Peyer's patch (tissue), 4 donors: ENCODE data around the gene ZHX3. TPM values are rescaled to one million over a fixed set of nuclear protein-coding genes. Genes with fewer than 3 reads are reported as not detected.

Source experiments
- DNase-seq, 3 donors: peaks; one replicate each; pipeline ENCODE4 v3.0.0-alpha.2; 2017 to 2019
- H3K27ac ChIP-seq, 4 donors: fragments of 200-600 bp; sonication (generic); one replicate each; pipeline ENCODE4 v1.5.1; 2016 to 2019
- H3K27me3 ChIP-seq, 2 donors: fragments of 200-600 bp; sonication (generic); one replicate each; pipeline ENCODE4 v1.5.1; 2019
- H3K36me3 ChIP-seq, 3 donors: fragments of 200-600 bp; sonication (generic); one replicate each; pipeline ENCODE4 v1.5.1; 2016 to 2019
- H3K4me1 ChIP-seq, 4 donors: fragments of 200-600 bp; sonication (generic); one replicate each; pipeline ENCODE4 v1.5.1; 2016 to 2019
- H3K4me3 ChIP-seq, 4 donors: fragments of 200-600 bp; sonication (generic); 1 replicate in 3 of 4; 2 replicates in 1 of 4; pipeline ENCODE4 v1.5.1; 2016 to 2019; ENCODE audit warnings: mild to moderate bottlenecking in 1 of 4
- H3K9me3 ChIP-seq, 4 donors: fragments of 200-600 bp; sonication (generic); one replicate each; pipeline ENCODE4 v1.5.1; 2016 to 2019; ENCODE audit warnings: mild to moderate bottlenecking in 1 of 4
- POLR2A ChIP-seq, 2 donors: fragments of 450-650 bp; IDR thresholded peaks; one replicate each; pipeline ENCODE4 v1.5.1; 2017; ENCODE audit warnings: antibody characterized with exemption in 2 of 2, mild to moderate bottlenecking in 2 of 2, moderate library complexity in 2 of 2
- total RNA-seq, 4 donors: library from RNA; depleted of rRNA; stranded (reverse); fragments of >200 nt; gene quantifications; one replicate each; pipeline ENCODE4 v1.1.0, GENCODE V29; 2016
- TF ChIP-seq, protein P1 (sequence below), 6 experiments: fragments of 450-650 bp in 4 of 6; fragments of 200-600 bp in 2 of 6; sonication (generic) in 1 of 6; IDR thresholded peaks; one replicate each; pipeline ENCODE4 v1.5.1; 2017 to 2019; ENCODE audit warnings: antibody characterized with exemption in 6 of 6, mild to moderate bottlenecking in 3 of 6, moderate library complexity in 1 of 6

ZHX3 gene
- total RNA-seq, 4 donors from 2014 or later, result 33.8 to 53.0 (median 39.5) TPM

DNA sequence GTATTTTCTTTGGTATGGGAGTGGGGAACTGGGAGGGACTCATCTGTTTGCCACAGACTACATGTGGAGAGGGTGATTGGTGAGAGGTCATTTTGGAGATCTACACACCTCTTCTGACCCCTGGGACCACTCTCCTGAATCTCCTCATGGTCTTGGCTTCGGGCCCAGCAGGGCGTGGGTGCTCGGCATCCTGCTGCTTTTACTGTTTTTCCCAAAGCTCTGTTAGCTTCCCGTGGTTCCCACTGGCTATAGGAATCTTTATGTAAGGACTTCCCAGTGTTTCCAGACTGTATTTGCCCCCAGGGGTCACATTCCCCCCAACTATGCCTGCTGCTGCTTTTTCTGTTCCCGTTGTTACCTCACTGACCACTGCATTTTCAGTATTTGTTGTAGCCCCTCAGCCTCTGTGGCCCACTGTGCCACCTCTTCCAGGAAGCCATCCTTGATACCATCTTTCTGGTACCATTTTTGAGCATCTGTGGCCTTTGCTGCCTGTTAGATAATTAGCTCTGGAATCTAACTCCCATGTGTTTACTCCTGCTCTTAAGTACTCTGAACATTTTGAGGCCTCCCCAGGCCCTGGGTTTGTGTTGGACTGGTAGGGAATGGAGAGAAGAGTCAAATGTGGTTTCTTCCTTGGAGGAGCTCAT lies 165.3 kb downstream of the ZHX3 start:
- peak overlapping the region in 1 of 4 donors; percentile 20 for H3K27ac ChIP-seq
- no peak for DNase-seq
- no peaks in the 10 kb centered on the region for H3K9me3 ChIP-seq
- H3K27me3 ChIP-seq, result no peaks in the 10 kb centered on the region
- no peak overlapping the region for H3K4me3 ChIP-seq
- peaks cover 8 to 61% (median 16%) of the 10 kb centered on the region in 4 donors for H3K4me1 ChIP-seq
- TF ChIP-seq POLR2A (IDR thresholded peaks at IDR 0.05), result no peak
- TF ChIP-seq, protein P1, sequence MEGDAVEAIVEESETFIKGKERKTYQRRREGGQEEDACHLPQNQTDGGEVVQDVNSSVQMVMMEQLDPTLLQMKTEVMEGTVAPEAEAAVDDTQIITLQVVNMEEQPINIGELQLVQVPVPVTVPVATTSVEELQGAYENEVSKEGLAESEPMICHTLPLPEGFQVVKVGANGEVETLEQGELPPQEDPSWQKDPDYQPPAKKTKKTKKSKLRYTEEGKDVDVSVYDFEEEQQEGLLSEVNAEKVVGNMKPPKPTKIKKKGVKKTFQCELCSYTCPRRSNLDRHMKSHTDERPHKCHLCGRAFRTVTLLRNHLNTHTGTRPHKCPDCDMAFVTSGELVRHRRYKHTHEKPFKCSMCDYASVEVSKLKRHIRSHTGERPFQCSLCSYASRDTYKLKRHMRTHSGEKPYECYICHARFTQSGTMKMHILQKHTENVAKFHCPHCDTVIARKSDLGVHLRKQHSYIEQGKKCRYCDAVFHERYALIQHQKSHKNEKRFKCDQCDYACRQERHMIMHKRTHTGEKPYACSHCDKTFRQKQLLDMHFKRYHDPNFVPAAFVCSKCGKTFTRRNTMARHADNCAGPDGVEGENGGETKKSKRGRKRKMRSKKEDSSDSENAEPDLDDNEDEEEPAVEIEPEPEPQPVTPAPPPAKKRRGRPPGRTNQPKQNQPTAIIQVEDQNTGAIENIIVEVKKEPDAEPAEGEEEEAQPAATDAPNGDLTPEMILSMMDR (IDR thresholded peaks at IDR 0.05), result no peak
- H3K36me3 ChIP-seq, result peaks cover 0 to 3% (median 0%) of the 10 kb centered on the region in 3 donors

DNA sequence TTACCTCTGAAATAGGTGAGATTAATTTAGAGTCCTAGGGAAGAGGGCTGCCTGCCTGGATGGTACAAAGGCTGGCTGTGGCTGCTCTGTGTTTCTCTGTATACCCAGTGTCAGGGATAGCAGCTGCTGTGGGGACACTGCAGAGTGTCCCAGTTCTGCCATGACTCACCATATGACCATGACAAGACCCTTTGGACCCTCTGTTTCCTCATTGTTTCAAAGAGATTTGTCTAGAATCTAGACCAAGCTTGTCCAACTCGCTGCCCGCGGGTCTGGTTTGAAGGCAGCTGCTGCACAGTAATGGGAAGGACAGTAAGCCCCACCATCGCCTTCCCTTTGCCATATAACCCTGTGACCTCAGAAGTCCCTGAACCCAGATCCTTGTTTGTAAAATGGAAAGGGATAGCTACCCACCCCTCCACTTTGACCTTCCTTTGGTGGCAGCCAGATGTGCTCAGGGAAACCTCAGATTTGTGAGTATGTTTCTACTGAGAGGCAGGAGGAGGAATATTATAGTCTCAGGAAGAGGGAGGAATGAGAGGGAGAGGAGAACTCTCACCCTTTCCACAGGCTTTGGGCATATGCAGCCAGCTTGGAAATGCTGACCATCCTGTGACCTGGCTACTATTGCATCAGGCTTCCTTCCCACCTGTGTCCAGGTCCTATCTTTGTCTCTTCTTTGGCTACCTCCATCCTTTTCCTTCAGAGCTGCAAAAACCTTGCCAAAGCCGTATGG lies 166.2 kb downstream of the ZHX3 start:
- no peak for TF ChIP-seq POLR2A (IDR thresholded peaks at IDR 0.05)
- TF ChIP-seq, protein P1 (IDR thresholded peaks at IDR 0.05), result no peak
- H3K4me3 ChIP-seq, result no peak overlapping the region
- peak overlapping the region in 3 of 4 donors; percentile 4 to 89 (median 11) for H3K27ac ChIP-seq
- peaks cover 0 to 3% (median 0%) of the 10 kb centered on the region in 3 donors for H3K36me3 ChIP-seq
- H3K4me1 ChIP-seq, result peaks cover 3 to 70% (median 17%) of the 10 kb centered on the region in 4 donors
- no peaks in the 10 kb centered on the region for H3K27me3 ChIP-seq
- H3K9me3 ChIP-seq, result no peaks in the 10 kb centered on the region
- DNase-seq, result no peak

DNA sequence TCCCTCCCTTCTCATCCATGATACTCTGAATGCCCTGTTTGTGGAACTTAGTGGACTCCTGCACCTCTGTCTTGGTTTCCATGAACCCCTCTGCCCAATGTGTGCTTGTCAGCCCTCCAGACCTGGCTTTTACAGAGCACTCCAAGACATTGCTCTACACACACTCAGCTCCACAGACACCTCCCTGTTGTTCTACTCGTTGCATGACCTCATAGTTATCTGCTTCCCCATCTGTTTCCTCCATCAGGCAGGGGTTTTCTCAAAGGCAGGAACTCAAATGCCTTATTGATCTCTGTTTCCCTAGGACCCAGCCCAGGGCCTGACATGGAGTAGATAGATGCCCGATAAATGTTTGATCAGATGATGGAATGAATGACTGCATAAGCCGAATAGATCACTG lies 166.9 kb downstream of the ZHX3 start:
- no peaks in the 10 kb centered on the region for H3K27me3 ChIP-seq
- H3K27ac ChIP-seq, result peak overlapping the region in 3 of 4 donors; percentile 11 to 89 (median 73)
- DNase-seq, result no peak
- no peaks in the 10 kb centered on the region for H3K9me3 ChIP-seq
- H3K36me3 ChIP-seq, result peaks cover 0 to 3% (median 0%) of the 10 kb centered on the region in 3 donors
- H3K4me1 ChIP-seq, result peaks cover 6 to 76% (median 17%) of the 10 kb centered on the region in 4 donors
- H3K4me3 ChIP-seq, result no peak overlapping the region
- no peak for TF ChIP-seq POLR2A (IDR thresholded peaks at IDR 0.05)
- TF ChIP-seq, protein P1 (IDR thresholded peaks at IDR 0.05), result no peak

DNA sequence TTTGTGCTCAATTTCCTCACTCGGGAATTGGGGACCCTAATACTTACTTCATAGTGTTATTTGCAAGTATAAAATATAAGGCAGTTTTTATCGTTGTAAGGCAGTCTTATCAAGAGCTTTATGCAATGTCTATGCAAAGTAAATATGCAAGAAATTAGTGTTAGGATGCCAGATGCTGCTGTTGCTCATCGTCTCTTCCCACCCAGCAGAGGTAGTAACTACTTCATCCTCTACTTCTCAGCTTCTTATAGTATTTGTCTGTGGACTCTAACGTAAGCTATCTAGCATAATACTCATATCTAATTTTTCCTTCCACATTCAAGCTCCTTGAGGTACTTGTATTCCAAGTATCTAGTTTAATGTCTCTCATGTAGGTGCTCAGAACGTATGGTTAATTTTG lies 168.6 kb downstream of the ZHX3 start:
- no peak for TF ChIP-seq POLR2A (IDR thresholded peaks at IDR 0.05)
- TF ChIP-seq, protein P1 (IDR thresholded peaks at IDR 0.05), result no peak
- Histone ChIP-seq H3K27ac (peak overlapping the region in 3 of 4 donors; percentile 7 to 89 (median 73)), H3K27me3 (no peaks in the 10 kb centered on the region), H3K36me3 (peaks cover 0 to 3% (median 0%) of the 10 kb centered on the region in 3 donors), H3K4me1 (peaks cover 6 to 72% (median 17%) of the 10 kb centered on the region in 4 donors), H3K4me3 (no peak overlapping the region), H3K9me3 (no peaks in the 10 kb centered on the region)
- DNase-seq, result no peak

DNA sequence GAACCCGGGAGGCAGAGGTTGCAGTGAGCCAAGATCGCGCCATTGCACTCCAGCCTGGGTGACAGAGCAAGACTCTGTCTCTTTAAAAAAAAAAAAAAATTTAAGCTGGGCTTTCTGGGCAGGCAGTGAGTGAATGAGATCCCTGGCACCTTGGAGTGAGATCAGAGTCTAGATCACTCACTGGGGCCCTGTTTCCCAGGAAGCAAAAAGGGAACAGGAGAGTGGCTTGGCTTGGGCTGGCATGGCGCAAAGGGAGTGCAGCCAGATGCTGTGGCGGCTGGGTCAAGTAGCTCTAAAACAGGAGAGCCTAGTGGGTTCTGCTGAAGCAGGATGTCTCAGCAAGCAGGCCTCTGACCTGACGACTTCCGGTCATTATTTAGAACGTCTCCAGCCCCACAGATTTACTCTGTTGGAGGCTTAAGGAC lies 169.8 kb downstream of the ZHX3 start:
- Histone ChIP-seq H3K36me3 (no peaks in the 10 kb centered on the region), H3K4me1 (peaks cover 6 to 77% (median 17%) of the 10 kb centered on the region in 4 donors), H3K9me3 (no peaks in the 10 kb centered on the region), H3K27me3 (no peaks in the 10 kb centered on the region), H3K27ac (peak overlapping the region in 3 of 4 donors; percentile 42 to 89 (median 73)), H3K4me3 (no peak overlapping the region)
- TF ChIP-seq POLR2A (IDR thresholded peaks at IDR 0.05), result peak in 1 of 2 donors; percentile 37
- TF ChIP-seq, protein P1 (IDR thresholded peaks at IDR 0.05), result no peak
- peak in 2 of 3 donors; percentile 65 to 68 for DNase-seq
